ENCODE data around the gene TNS3. TPM values are rescaled to one million over a fixed set of nuclear protein-coding genes. Genes with fewer than 3 reads are reported as not detected.

TNS3 gene
- total RNA-seq, 2 experiments from 2014 or later = not detected

- no peak overlapping the region for H3K4me3 Mint-ChIP-seq
- H3K36me3 Mint-ChIP-seq (ENCODE audit: low read depth) = no peaks in the 10 kb centered on the region
- H3K4me1 Mint-ChIP-seq (ENCODE audit: low read depth) = no peaks in the 10 kb centered on the region
- no peaks in the 10 kb centered on the region for H3K27me3 Mint-ChIP-seq (ENCODE audit: low read depth)
- CTCF ChIA-PET = no interaction called here
- no peaks in the 10 kb centered on the region for H3K9me3 Mint-ChIP-seq (ENCODE audit: insufficient read depth)
- ATAC-seq (no peak), DNase-seq (no peak)
- no peak overlapping the region for H3K27ac Mint-ChIP-seq
- POLR2A ChIA-PET = no interaction called here
Observed at GRCh38 chr7:47299496-47299895, 282.4 kb downstream of the TNS3 start.

DNA sequence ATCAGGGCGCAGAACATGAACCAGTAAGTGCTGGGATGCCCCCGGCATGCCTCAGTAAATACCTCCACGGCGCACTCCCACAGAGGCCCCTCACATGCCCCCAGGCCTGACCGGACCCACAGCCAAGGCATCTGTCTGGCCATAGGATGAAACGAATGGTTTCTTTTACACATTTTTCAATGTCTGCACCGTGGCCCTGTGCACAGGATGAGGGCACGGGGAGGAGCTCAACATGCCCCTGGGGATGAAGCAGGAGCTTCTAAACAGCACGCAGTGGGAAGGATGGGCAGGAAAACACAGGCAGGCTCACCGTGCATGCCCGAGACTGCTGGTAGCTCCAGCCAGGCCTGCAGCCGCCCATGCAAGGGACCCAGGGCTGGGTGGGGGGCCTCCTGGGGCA lies 283.3 kb downstream of the TNS3 start:
- ChIA-PET POLR2A (no interaction called here), CTCF (no interaction called here)
- Mint-ChIP-seq H3K36me3 (ENCODE audit: low read depth) (no peaks in the 10 kb centered on the region), H3K4me3 (no peak overlapping the region), H3K27me3 (ENCODE audit: low read depth) (no peaks in the 10 kb centered on the region), H3K9me3 (ENCODE audit: insufficient read depth) (no peaks in the 10 kb centered on the region), H3K4me1 (ENCODE audit: low read depth) (no peaks in the 10 kb centered on the region), H3K27ac (no peak overlapping the region)
- no peak for ATAC-seq
- no peak for DNase-seq

DNA sequence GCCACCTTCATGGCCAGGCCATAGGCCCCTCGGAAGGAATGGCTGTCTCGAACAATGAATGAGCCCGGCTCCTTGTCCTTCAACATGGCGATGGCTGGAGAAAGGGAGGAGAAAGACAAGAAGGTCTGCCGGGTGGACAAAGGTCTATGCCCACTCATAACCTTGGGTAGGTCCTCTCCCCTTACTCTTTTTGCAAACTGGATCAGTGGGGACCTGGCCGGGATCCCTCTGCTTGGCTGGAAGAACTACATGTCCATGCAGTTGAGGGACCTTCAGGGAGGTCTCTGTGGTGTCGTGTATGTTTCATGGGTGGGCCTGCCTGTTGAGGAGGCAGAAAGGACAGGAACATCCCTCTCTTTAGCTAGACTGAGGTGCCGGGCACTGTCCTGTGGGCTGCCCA lies 284.8 kb downstream of the TNS3 start:
- Mint-ChIP-seq H3K36me3 (ENCODE audit: low read depth) (no peaks in the 10 kb centered on the region), H3K4me3 (no peak overlapping the region)
- CTCF ChIA-PET = no interaction called here

DNA sequence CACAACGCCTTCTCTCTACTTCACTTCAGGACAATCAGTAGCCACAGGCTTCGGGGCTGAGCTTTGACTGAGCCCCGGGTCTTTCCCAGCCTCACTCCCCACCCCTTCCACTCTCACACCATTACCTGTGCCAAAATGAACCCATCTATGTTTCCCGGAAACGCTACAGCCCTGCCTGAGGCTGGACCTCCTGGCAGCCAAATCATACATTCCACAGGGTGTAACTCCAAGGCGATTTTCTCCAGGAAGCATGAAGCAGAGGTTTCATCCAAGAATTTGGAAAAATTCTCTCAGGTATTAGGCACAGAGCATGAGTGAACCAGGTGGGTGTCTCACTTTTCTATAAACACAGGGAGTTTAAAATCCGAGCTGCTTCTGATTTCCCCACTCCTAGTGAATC lies 286.3 kb downstream of the TNS3 start:
- no peak overlapping the region for H3K27ac Mint-ChIP-seq
- ATAC-seq (no peak), DNase-seq (no peak)
- CTCF ChIA-PET = no interaction called here
- H3K4me3 Mint-ChIP-seq = no peak overlapping the region
- POLR2A ChIA-PET = no interaction called here
- no peaks in the 10 kb centered on the region for H3K36me3 Mint-ChIP-seq (ENCODE audit: low read depth)
- H3K9me3 Mint-ChIP-seq (ENCODE audit: insufficient read depth) = no peaks in the 10 kb centered on the region
- H3K4me1 Mint-ChIP-seq (ENCODE audit: low read depth) = peaks cover 11% of the 10 kb centered on the region
- H3K27me3 Mint-ChIP-seq (ENCODE audit: low read depth) = no peaks in the 10 kb centered on the region

More for the DNA sequence above, 284.8 kb downstream of the TNS3 start:
- Mint-ChIP-seq H3K27me3 (ENCODE audit: low read depth) (no peaks in the 10 kb centered on the region), H3K9me3 (ENCODE audit: insufficient read depth) (no peaks in the 10 kb centered on the region), H3K27ac (no peak overlapping the region), H3K4me1 (ENCODE audit: low read depth) (no peaks in the 10 kb centered on the region)
- no peak for ATAC-seq
- POLR2A ChIA-PET = no interaction called here
- DNase-seq = no peak

GRCh38 chr7:47294556-47295222 lies 287.2 kb downstream of the TNS3 start:
- no peak for DNase-seq
- peaks cover 11% of the 10 kb centered on the region for H3K4me1 Mint-ChIP-seq (ENCODE audit: low read depth)
- H3K4me3 Mint-ChIP-seq = no peak overlapping the region
- no peak overlapping the region for H3K27ac Mint-ChIP-seq
- H3K27me3 Mint-ChIP-seq (ENCODE audit: low read depth) = no peaks in the 10 kb centered on the region
- H3K36me3 Mint-ChIP-seq (ENCODE audit: low read depth) = no peaks in the 10 kb centered on the region
- no peak for ATAC-seq
- ChIA-PET POLR2A (no interaction called here), CTCF (no interaction called here)
- H3K9me3 Mint-ChIP-seq (ENCODE audit: insufficient read depth) = peaks cover 2% of the 10 kb centered on the region

- Mint-ChIP-seq H3K4me3 (no peak overlapping the region), H3K9me3 (ENCODE audit: insufficient read depth) (peaks cover 4% of the 10 kb centered on the region), H3K36me3 (ENCODE audit: low read depth) (no peaks in the 10 kb centered on the region), H3K27me3 (ENCODE audit: low read depth) (no peaks in the 10 kb centered on the region), H3K27ac (no peak overlapping the region), H3K4me1 (ENCODE audit: low read depth) (peaks cover 11% of the 10 kb centered on the region)
- ChIA-PET CTCF (no interaction called here), POLR2A (no interaction called here)
- ATAC-seq (no peak), DNase-seq (no peak)
Observed at GRCh38 chr7:47293884-47294555, 287.9 kb downstream of the TNS3 start.

GRCh38 chr7:47292832-47293309 lies 289.0 kb downstream of the TNS3 start:
- Mint-ChIP-seq H3K9me3 (ENCODE audit: insufficient read depth) (peaks cover 4% of the 10 kb centered on the region), H3K27ac (no peak overlapping the region), H3K27me3 (ENCODE audit: low read depth) (no peaks in the 10 kb centered on the region), H3K4me1 (ENCODE audit: low read depth) (peaks cover 11% of the 10 kb centered on the region), H3K4me3 (no peak overlapping the region), H3K36me3 (ENCODE audit: low read depth) (no peaks in the 10 kb centered on the region)
- CTCF ChIA-PET = no interaction called here
- DNase-seq (no peak), ATAC-seq (no peak)
- POLR2A ChIA-PET = no interaction called here

- Mint-ChIP-seq H3K27ac (no peak overlapping the region), H3K4me1 (ENCODE audit: low read depth) (peaks cover 11% of the 10 kb centered on the region), H3K27me3 (ENCODE audit: low read depth) (no peaks in the 10 kb centered on the region), H3K4me3 (no peak overlapping the region), H3K9me3 (ENCODE audit: insufficient read depth) (peaks cover 4% of the 10 kb centered on the region), H3K36me3 (ENCODE audit: low read depth) (no peaks in the 10 kb centered on the region)
- ChIA-PET CTCF (no interaction called here), POLR2A (interaction anchor here (0.5 kb wide), 1 partner anchor 645 kb away, joined by 3 read pairs; no protein-coding TSS in a partner anchor)
- DNase-seq = peak; percentile 22
- ATAC-seq = peak; percentile 44
Observed at GRCh38 chr7:47291461-47292081, 290.3 kb downstream of the TNS3 start.

GRCh38 chr7:47290867-47291266 lies 291.0 kb downstream of the TNS3 start:
- no peak for DNase-seq
- Mint-ChIP-seq H3K4me3 (no peak overlapping the region), H3K36me3 (ENCODE audit: low read depth) (no peaks in the 10 kb centered on the region), H3K27me3 (ENCODE audit: low read depth) (no peaks in the 10 kb centered on the region), H3K9me3 (ENCODE audit: insufficient read depth) (peaks cover 4% of the 10 kb centered on the region), H3K27ac (no peak overlapping the region), H3K4me1 (ENCODE audit: low read depth) (peaks cover 11% of the 10 kb centered on the region)
- POLR2A ChIA-PET = interaction anchor here (0.5 kb wide), 1 partner anchor 646 kb away, joined by 3 read pairs; no protein-coding TSS in a partner anchor
- CTCF ChIA-PET = no interaction called here
- ATAC-seq = no peak

DNA sequence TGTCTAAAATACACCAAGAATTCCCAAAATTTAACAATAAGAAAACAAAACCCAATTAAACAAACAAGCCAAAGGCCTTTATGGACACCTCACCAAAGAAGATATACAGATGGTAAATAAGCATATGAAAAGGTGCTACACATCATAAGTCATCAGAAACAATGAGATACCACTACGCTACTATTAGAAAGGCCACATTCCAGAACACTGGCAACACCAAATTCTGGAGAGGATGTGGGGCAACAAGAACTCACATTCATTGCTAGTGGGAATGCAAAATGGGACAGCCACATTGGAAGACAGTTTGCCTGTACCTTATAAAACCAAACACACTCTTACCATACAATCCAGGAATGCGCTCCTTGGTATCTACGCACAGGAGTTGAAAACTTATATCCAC lies 291.4 kb downstream of the TNS3 start:
- Mint-ChIP-seq H3K36me3 (ENCODE audit: low read depth) (no peaks in the 10 kb centered on the region), H3K4me3 (no peak overlapping the region), H3K4me1 (ENCODE audit: low read depth) (peaks cover 11% of the 10 kb centered on the region), H3K9me3 (ENCODE audit: insufficient read depth) (peaks cover 4% of the 10 kb centered on the region), H3K27me3 (ENCODE audit: low read depth) (no peaks in the 10 kb centered on the region), H3K27ac (no peak overlapping the region)
- ATAC-seq (no peak), DNase-seq (no peak)
- POLR2A ChIA-PET = no interaction called here
- CTCF ChIA-PET = no interaction called here

- ATAC-seq (no peak), DNase-seq (no peak)
- Mint-ChIP-seq H3K4me3 (no peak overlapping the region), H3K9me3 (ENCODE audit: insufficient read depth) (peaks cover 4% of the 10 kb centered on the region), H3K27me3 (ENCODE audit: low read depth) (no peaks in the 10 kb centered on the region), H3K4me1 (ENCODE audit: low read depth) (peaks cover 11% of the 10 kb centered on the region), H3K27ac (no peak overlapping the region), H3K36me3 (ENCODE audit: low read depth) (no peaks in the 10 kb centered on the region)
- POLR2A ChIA-PET = no interaction called here
- CTCF ChIA-PET = interaction anchor here (2.0 kb wide), 1 partner anchor 21 kb away, joined by 7 read pairs; no protein-coding TSS in a partner anchor
Observed at GRCh38 chr7:47288060-47288459, 293.9 kb downstream of the TNS3 start.

DNA sequence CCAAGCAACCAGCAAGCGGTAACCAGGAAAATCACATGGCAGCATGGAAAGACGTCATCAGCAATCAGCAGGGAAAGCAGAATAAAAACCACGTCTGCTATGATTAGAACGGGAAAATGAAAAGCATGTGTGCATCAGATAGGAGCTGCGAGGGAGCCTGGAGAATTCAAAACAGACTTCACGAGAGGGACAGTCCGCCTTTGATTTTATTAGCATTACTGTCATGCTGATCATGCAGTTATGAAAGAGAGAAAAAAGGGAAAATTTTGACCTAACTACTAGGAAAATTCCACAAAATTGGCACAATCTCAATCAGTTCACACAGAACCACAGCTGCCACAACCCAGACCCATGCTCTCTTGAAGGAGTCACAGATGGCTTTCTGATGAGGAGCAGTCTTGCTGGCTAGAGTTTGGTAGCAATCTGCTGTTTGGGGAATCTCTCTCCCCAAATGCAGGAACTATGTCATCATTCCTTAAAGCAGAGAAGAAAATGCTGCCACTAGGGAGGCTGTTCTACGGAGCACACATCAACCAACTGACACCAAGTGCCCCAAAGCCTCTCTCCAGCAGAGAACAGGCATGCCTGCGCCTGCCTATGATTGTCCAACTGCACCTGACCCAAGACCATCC lies 295.9 kb downstream of the TNS3 start:
- Mint-ChIP-seq H3K36me3 (ENCODE audit: low read depth) (no peaks in the 10 kb centered on the region), H3K4me3 (no peak overlapping the region), H3K9me3 (ENCODE audit: insufficient read depth) (peaks cover 4% of the 10 kb centered on the region), H3K27me3 (ENCODE audit: low read depth) (no peaks in the 10 kb centered on the region), H3K4me1 (ENCODE audit: low read depth) (peaks cover under 1% of the 10 kb centered on the region), H3K27ac (no peak overlapping the region)
- ATAC-seq (no peak), DNase-seq (no peak)
- POLR2A ChIA-PET = no interaction called here
- CTCF ChIA-PET = no interaction called here

All from activated CD8-positive, alpha-beta T cell treated with anti-CD3 and anti-CD28 coated beads, Interleukin-2, amount 10 ng/mL, durations not matched to agents 7 days and 5 days (primary cell).